Activated naive CD4-positive, alpha-beta T cell treated with anti-CD3 and anti-CD28 coated beads for 36 hours (primary cell): Measurements from ENCODE around the gene ITGA2. TPM values are rescaled to one million over a fixed set of nuclear protein-coding genes. Genes with fewer than 3 reads are reported as not detected.

Experiments used
- CTCF ChIA-PET: fragments of 350-600 bp; sonication (Branson Sonifier 250); formaldehyde crosslinking; loops from one replicate; lab custom pipeline; 2021; ENCODE audit warnings: antibody characterized with exemption; lab: Charles Lee
- DNase-seq: peaks from one replicate; pipeline ENCODE4 v3.0.0-alpha.2; 2020
- H3K27ac Mint-ChIP-seq: one replicate; pipeline ENCODE4 v1.8.0; 2021; ENCODE audit warnings: mild to moderate bottlenecking, mixed read lengths
- H3K27me3 Mint-ChIP-seq: one replicate; pipeline ENCODE4 v1.8.0; 2021; ENCODE audit warnings: low read depth, mixed read lengths
- H3K36me3 Mint-ChIP-seq: one replicate; pipeline ENCODE4 v1.8.0; 2021; ENCODE audit warnings: low read depth, mixed read lengths
- H3K4me1 Mint-ChIP-seq: one replicate; pipeline ENCODE4 v1.8.0; 2021; ENCODE audit warnings: low read depth, mixed read lengths
- H3K4me3 Mint-ChIP-seq: one replicate; pipeline ENCODE4 v1.8.0; 2021; ENCODE audit warnings: mild to moderate bottlenecking, moderate library complexity, mixed read lengths
- H3K9me3 Mint-ChIP-seq: one replicate; pipeline ENCODE4 v1.8.0; 2021; ENCODE audit warnings: mixed read lengths
- intact Hi-C: fragments of 100-400 bp; cut with micrococcal nuclease; formaldehyde crosslinking; loops from one replicate; pipeline ENCODE4 v1.15.1; 2023
- total RNA-seq, 2 experiments: library from RNA; stranded (reverse); gene quantifications; one replicate each; pipeline ENCODE4 v1.2.3, GENCODE V29; 2021

Gene ITGA2
- total RNA-seq, 2 experiments from 2014 or later: 2.0 to 2.1 TPM

- no peak for DNase-seq
- no peaks in the 10 kb centered on the region for H3K9me3 Mint-ChIP-seq
- H3K27ac Mint-ChIP-seq: no peak overlapping the region
- H3K36me3 Mint-ChIP-seq: no peaks in the 10 kb centered on the region
- CTCF ChIA-PET: interaction anchor here (1.0 kb wide), 1 partner anchor 174 kb away, joined by 3 read pairs; no protein-coding TSS in a partner anchor
- no peaks in the 10 kb centered on the region for H3K27me3 Mint-ChIP-seq
- H3K4me1 Mint-ChIP-seq: no peaks in the 10 kb centered on the region
- no peak overlapping the region for H3K4me3 Mint-ChIP-seq
- intact Hi-C loops: no loop called here
These were observed 141.1 kb downstream of the ITGA2 start for GRCh38 chr5:53130266-53130665.

GRCh38 chr5:53133020-53133419 lies 143.9 kb downstream of the ITGA2 start:
- Mint-ChIP-seq H3K9me3 (no peaks in the 10 kb centered on the region), H3K36me3 (no peaks in the 10 kb centered on the region), H3K4me3 (no peak overlapping the region), H3K27ac (no peak overlapping the region), H3K4me1 (no peaks in the 10 kb centered on the region), H3K27me3 (no peaks in the 10 kb centered on the region)
- DNase-seq: no peak
- CTCF ChIA-PET: interaction anchor here (0.6 kb wide), 1 partner anchor 1308 kb away, joined by 3 read pairs; no protein-coding TSS in a partner anchor
- intact Hi-C loops: no loop called here

Other genes starting within 250 kb of the ITGA2 start
- gene ITGA1, start 201.4 kb upstream of the ITGA2 start, total RNA-seq: 1 to 10 TPM in 1 of 2 experiments, under 1 TPM in 1; 0.69 to 1.2 TPM
- 10 to 100 TPM; 11.4 to 12.8 TPM for gene PELO, start 201.4 kb upstream of the ITGA2 start, total RNA-seq
- gene MOCS2, start 120.4 kb downstream of the ITGA2 start, total RNA-seq: 10 to 100 TPM; 29.4 to 30.9 TPM